ENCODE results near the gene TLR6.

GRCh38 chr4:38822748-38823303, 33.8 kb downstream of the TLR6 start:
- TF ChIP-seq CTCF (IDR thresholded peaks at IDR 0.05; ENCODE audit: control extremely low read depth in 1 of 3, insufficient read depth in 1 of 3, low read depth in 1 of 3, low read length in 3 of 3) (no peak), POLR2AphosphoS5 (IDR thresholded peaks at IDR 0.05; ENCODE audit: low read depth, low read length) (no peak), GTF2F1 (IDR thresholded peaks at IDR 0.05; ENCODE audit: borderline replicate concordance, low read depth, low read length) (no peak), ZNF274 (IDR thresholded peaks at IDR 0.05; ENCODE audit: borderline replicate concordance, extremely low read depth, low read length) (no peak), SP1 (IDR thresholded peaks at IDR 0.05; ENCODE audit: low read depth, low read length) (no peak), HDAC6 (IDR thresholded peaks at IDR 0.05; ENCODE audit: low read depth, low read length) (no peak), ATF2 (IDR thresholded peaks at IDR 0.05; ENCODE audit: low read length) (no peak), EP300 (IDR thresholded peaks at IDR 0.05; ENCODE audit: borderline replicate concordance in 1 of 2, low read depth in 2 of 2, low read length in 2 of 2) (no peak), TAF1 (IDR thresholded peaks at IDR 0.05; ENCODE audit: low read depth, low read length) (no peak), EGR1 (IDR thresholded peaks at IDR 0.05; ENCODE audit: borderline replicate concordance, low read depth, low read length) (no peak), POLR2A (IDR thresholded peaks at IDR 0.05; ENCODE audit: control extremely low read depth in 1 of 2, low read depth in 2 of 2, low read length in 2 of 2) (no peak), MAFK (IDR thresholded peaks at IDR 0.05; ENCODE audit: low read depth, low read length) (no peak)
